ENCODE results near the gene TXK.

Gene TXK

GRCh38 chr4:48047896-48048295, 86.2 kb downstream of the TXK start:
- no peak for DNase-seq (ENCODE audit: low read depth)

GRCh38 chr4:48047421-48047844, 86.6 kb downstream of the TXK start:
- DNase-seq (ENCODE audit: low read depth) = peak; percentile 44

- DNase-seq (ENCODE audit: low read depth) = no peak
These were observed 88.0 kb downstream of the TXK start for GRCh38 chr4:48046059-48046458.

GRCh38 chr4:48044298-48044697, 89.8 kb downstream of the TXK start:
- no peak for DNase-seq (ENCODE audit: low read depth)

- no peak for DNase-seq (ENCODE audit: low read depth)
These were observed 90.5 kb downstream of the TXK start for GRCh38 chr4:48043504-48043903.

- DNase-seq (ENCODE audit: low read depth) = no peak
These were observed 91.0 kb downstream of the TXK start for GRCh38 chr4:48042979-48043461.

GRCh38 chr4:48041535-48042137, 92.4 kb downstream of the TXK start:
- no peak for DNase-seq (ENCODE audit: low read depth)

- no peak for DNase-seq (ENCODE audit: low read depth)
These were observed 94.5 kb downstream of the TXK start for GRCh38 chr4:48039561-48039960.

- no peak for DNase-seq (ENCODE audit: low read depth)
These were observed 95.4 kb downstream of the TXK start for GRCh38 chr4:48038666-48039065.

GRCh38 chr4:48037117-48037462, 97.0 kb downstream of the TXK start:
- no peak for DNase-seq (ENCODE audit: low read depth)

- no peak for DNase-seq (ENCODE audit: low read depth)
These were observed 98.1 kb downstream of the TXK start for GRCh38 chr4:48035952-48036351.

GRCh38 chr4:48033825-48034413, 100.1 kb downstream of the TXK start:
- DNase-seq (ENCODE audit: low read depth) = no peak

GRCh38 chr4:48033412-48033811, 100.6 kb downstream of the TXK start:
- DNase-seq (ENCODE audit: low read depth) = no peak

- DNase-seq (ENCODE audit: low read depth) = no peak
These were observed 101.3 kb downstream of the TXK start for GRCh38 chr4:48032721-48033120.

- no peak for DNase-seq (ENCODE audit: low read depth)
These were observed 102.1 kb downstream of the TXK start for GRCh38 chr4:48031802-48032525.

- DNase-seq (ENCODE audit: low read depth) = no peak
These were observed 103.6 kb downstream of the TXK start for GRCh38 chr4:48030470-48030869.

GRCh38 chr4:48028696-48029095, 105.4 kb downstream of the TXK start:
- no peak for DNase-seq (ENCODE audit: low read depth)

GRCh38 chr4:48027653-48028052, 106.4 kb downstream of the TXK start:
- no peak for DNase-seq (ENCODE audit: low read depth)

- DNase-seq (ENCODE audit: low read depth) = no peak
These were observed 109.0 kb downstream of the TXK start for GRCh38 chr4:48025005-48025404.

- DNase-seq (ENCODE audit: low read depth) = no peak
These were observed 109.5 kb downstream of the TXK start for GRCh38 chr4:48024522-48024921.

- DNase-seq (ENCODE audit: low read depth) = no peak
These were observed 111.8 kb downstream of the TXK start for GRCh38 chr4:48022192-48022799.

- no peak for DNase-seq (ENCODE audit: low read depth)
These were observed 113.0 kb downstream of the TXK start for GRCh38 chr4:48021100-48021499.

GRCh38 chr4:48018112-48018511, 115.9 kb downstream of the TXK start:
- no peak for DNase-seq (ENCODE audit: low read depth)
